Posterior cingulate gyrus (tissue), 11 donors: ENCODE data around the gene NDUFB6.
"Not testable (repeated sequence)": the region's sequence is repeated elsewhere in the genome, so short reads cannot be mapped to it uniquely, and the experiment has no call there.

Source experiments
- DNase-seq, 10 donors: peaks; one replicate each; pipeline versions ENCODE4 v3.0.0 to v3.0.0-alpha.2; 2020 to 2021; ENCODE audit warnings: mixed read lengths in 3 of 10
- intact Hi-C: fragments of 100-400 bp; cut with DNase I; formaldehyde crosslinking; loops from one replicate; pipeline ENCODE4 v1.15.1; 2023

The NDUFB6 gene

GRCh38 chr9:32526041-32526706 is 46.8 kb downstream of the NDUFB6 start, which contains the start of gene RIGI:
Gene RIGI, minus strand, starts transcription at chr9:32526196. Its CDS starts 30 bp downstream, at chr9:32526166.
- intact Hi-C loops = loop anchor here (2.0 kb wide), 2 partner anchors 25 to 147 kb away; no protein-coding TSS in a partner anchor
- DNase-seq = peak; percentile 74 to 97 (median 86)

- peak in 1 of 10 donors; percentile 17 for DNase-seq
- intact Hi-C loops = loop anchor here (2.0 kb wide), 2 partner anchors 25 to 147 kb away; no protein-coding TSS in a partner anchor
These were observed 47.3 kb downstream of the NDUFB6 start for GRCh38 chr9:32525709-32526030.

- DNase-seq = peak in 1 of 10 donors; percentile 44
- intact Hi-C loops = no loop called here
These were observed 47.9 kb downstream of the NDUFB6 start for GRCh38 chr9:32524892-32525708.

GRCh38 chr9:32524558-32524891 is 48.4 kb downstream of the NDUFB6 start:
- intact Hi-C loops, DNase-seq: not testable (repeated sequence)

GRCh38 chr9:32523910-32524309 is 49.0 kb downstream of the NDUFB6 start:
- DNase-seq = no peak
- intact Hi-C loops = no loop called here

GRCh38 chr9:32518276-32518675 is 54.7 kb downstream of the NDUFB6 start:
- DNase-seq = no peak
- intact Hi-C loops = no loop called here

GRCh38 chr9:32516241-32516640 is 56.7 kb downstream of the NDUFB6 start:
- no peak for DNase-seq
- intact Hi-C loops = no loop called here

- no peak for DNase-seq
- intact Hi-C loops = no loop called here
These were observed 64.2 kb downstream of the NDUFB6 start for GRCh38 chr9:32508728-32509127.

GRCh38 chr9:32503008-32503407 is 70.0 kb downstream of the NDUFB6 start:
- DNase-seq = no peak
- intact Hi-C loops = no loop called here
